ENCODE measurements around the gene CWC25. TPM values are rescaled to one million over a fixed set of nuclear protein-coding genes. Genes with fewer than 3 reads are reported as not detected.
A peak's percentile ranks its signal among the peaks of the same experiment; 100 is the strongest.

CWC25 gene
- total RNA-seq, 6 donors from 2014 or later, result 21.3 to 118 (median 29.5) TPM

GRCh38 chr17:38777641-38778250 is 47.4 kb downstream of the CWC25 start:
- Histone ChIP-seq H3K27me3 (no peaks in the 10 kb centered on the region), H3K4me3 (no peak overlapping the region), H3K4me1 (no peaks in the 10 kb centered on the region), H3K27ac (no peak overlapping the region), H3K36me3 (peaks cover 45 to 100% (median 96%) of the 10 kb centered on the region in 4 donors), H3K9me3 (no peaks in the 10 kb centered on the region)
- WGBS, 2 donors, result 83 to 87% methylated on average over 7 of the region's 7 CpGs
- TF ChIP-seq POLR2AphosphoS5 (IDR thresholded peaks at IDR 0.05), result no peak
- ATAC-seq (ENCODE audit: low FRiP score in 2 of 2) (no peak), DNase-seq (no peak)

GRCh38 chr17:38773258-38773657 is 51.9 kb downstream of the CWC25 start:
- DNase-seq (no peak), ATAC-seq (ENCODE audit: low FRiP score in 2 of 2) (no peak)
- no peak for TF ChIP-seq EP300 (IDR thresholded peaks at IDR 0.05)
- TF ChIP-seq POLR2AphosphoS5 (IDR thresholded peaks at IDR 0.05), result no peak
- no peak for TF ChIP-seq POLR2A (IDR thresholded peaks at IDR 0.05)
- no peak for TF ChIP-seq CTCF (IDR thresholded peaks at IDR 0.05)
- peaks cover 0 to 8% (median 0%) of the 10 kb centered on the region in 4 donors for H3K4me1 ChIP-seq
- peaks cover 30 to 100% (median 86%) of the 10 kb centered on the region in 4 donors for H3K36me3 ChIP-seq
- H3K9me3 ChIP-seq, result no peaks in the 10 kb centered on the region
- no peaks in the 10 kb centered on the region for H3K27me3 ChIP-seq
- no peak overlapping the region for H3K4me3 ChIP-seq
- H3K27ac ChIP-seq, result no peak overlapping the region

- Histone ChIP-seq H3K4me3 (no peak overlapping the region), H3K27ac (no peak overlapping the region), H3K9me3 (no peaks in the 10 kb centered on the region), H3K4me1 (peaks cover 0 to 8% (median 0%) of the 10 kb centered on the region in 4 donors), H3K36me3 (peaks cover 14 to 99% (median 76%) of the 10 kb centered on the region in 4 donors), H3K27me3 (no peaks in the 10 kb centered on the region)
- TF ChIP-seq POLR2AphosphoS5 (IDR thresholded peaks at IDR 0.05), result no peak
- TF ChIP-seq CTCF (IDR thresholded peaks at IDR 0.05), result no peak
- no peak for TF ChIP-seq EP300 (IDR thresholded peaks at IDR 0.05)
- no peak for TF ChIP-seq POLR2A (IDR thresholded peaks at IDR 0.05)
- ATAC-seq (ENCODE audit: low FRiP score in 2 of 2) (no peak), DNase-seq (peak in 1 of 2 donors; percentile 54)
- 29 to 49% methylated on average over 6 of the region's 6 CpGs for WGBS, 2 donors
These were observed 56.7 kb downstream of the CWC25 start for GRCh38 chr17:38768417-38768816.

GRCh38 chr17:38766341-38766740 is 58.8 kb downstream of the CWC25 start:
- DNase-seq, result no peak
- no peak overlapping the region for H3K4me3 ChIP-seq

GRCh38 chr17:38762231-38762630 is 62.9 kb downstream of the CWC25 start:
- 85 to 97% methylated on average over 3 of the region's 3 CpGs for WGBS, 2 donors
- Histone ChIP-seq H3K4me1 (no peaks in the 10 kb centered on the region), H3K27me3 (no peaks in the 10 kb centered on the region), H3K4me3 (no peak overlapping the region), H3K27ac (no peak overlapping the region), H3K9me3 (no peaks in the 10 kb centered on the region), H3K36me3 (peaks cover 17 to 99% (median 86%) of the 10 kb centered on the region in 4 donors)
- no peak for TF ChIP-seq CTCF (IDR thresholded peaks at IDR 0.05)
- no peak for TF ChIP-seq POLR2A (IDR thresholded peaks at IDR 0.05)
- TF ChIP-seq POLR2AphosphoS5 (IDR thresholded peaks at IDR 0.05), result no peak
- TF ChIP-seq EP300 (IDR thresholded peaks at IDR 0.05), result no peak
- ATAC-seq (ENCODE audit: low FRiP score in 2 of 2), result no peak
- DNase-seq, result no peak

More at GRCh38 chr17:38766341-38766740, 58.8 kb downstream of the CWC25 start:
- Histone ChIP-seq H3K9me3 (no peaks in the 10 kb centered on the region), H3K27me3 (no peaks in the 10 kb centered on the region), H3K27ac (no peak overlapping the region), H3K4me1 (peaks cover 0 to 8% (median 0%) of the 10 kb centered on the region in 4 donors), H3K36me3 (peaks cover 20 to 99% (median 79%) of the 10 kb centered on the region in 4 donors)
- WGBS, 2 donors, result 85 to 95% methylated on average over 5 of the region's 5 CpGs
- ATAC-seq (ENCODE audit: low FRiP score in 2 of 2), result no peak
- TF ChIP-seq POLR2A (IDR thresholded peaks at IDR 0.05), result no peak
- TF ChIP-seq CTCF (IDR thresholded peaks at IDR 0.05), result no peak
- no peak for TF ChIP-seq POLR2AphosphoS5 (IDR thresholded peaks at IDR 0.05)
- TF ChIP-seq EP300 (IDR thresholded peaks at IDR 0.05), result no peak
